A673 (cell line): ENCODE measurements around the gene BTNL2. TPM values are rescaled to one million over a fixed set of nuclear protein-coding genes. Genes with fewer than 3 reads are reported as not detected.

Experiments
- BruUV-seq: library from RNA; stranded (reverse); fragments of 400-500 nt; replicated peaks from 2 replicates; lab custom pipeline; 2021; lab: Mats Ljungman, UMichigan
- CTCF ChIA-PET: fragments of 300-600 bp; sonication (Branson Sonifier 250); formaldehyde crosslinking; loops from one replicate; lab custom pipeline; 2022; ENCODE audit warnings: antibody characterized with exemption; lab: Charles Lee
- POLR2A ChIA-PET: fragments of 300-600 bp; sonication (Branson Sonifier 250); formaldehyde crosslinking; loops from one replicate; lab custom pipeline; 2022; ENCODE audit warnings: antibody characterized with exemption; ENCODE audit not compliant: low non-redundant PET; lab: Charles Lee
- DNase-seq: peaks from one replicate; pipeline ENCODE4 v3.0.0-alpha.2; 2015; ENCODE audit warnings: low spot score
- H3K27ac ChIP-seq: fragments of 200-600 bp; sonication (generic); 2 replicates; pipeline ENCODE4 v1.5.1; 2016; ENCODE audit warnings: mixed run types, low read depth, mild to moderate bottlenecking, mixed read lengths, antibody characterized with exemption, low read length; ENCODE audit not compliant: poor library complexity, severe bottlenecking
- H3K27me3 ChIP-seq: fragments of 200-600 bp; sonication (generic); replicated peaks from 2 replicates; pipeline ENCODE4 v1.6.1; 2017; ENCODE audit warnings: mixed run types, low read depth, mild to moderate bottlenecking, mixed read lengths, antibody characterized with exemption, low read length; ENCODE audit not compliant: insufficient read depth, poor library complexity
- H3K36me3 ChIP-seq: fragments of 200-600 bp; sonication (generic); 2 replicates; pipeline ENCODE4 v1.6.1; 2016; ENCODE audit warnings: mixed run types, mild to moderate bottlenecking, mixed read lengths, antibody characterized with exemption, low read length; ENCODE audit not compliant: insufficient read depth, poor library complexity, severe bottlenecking
- H3K4me1 ChIP-seq: fragments of 200-600 bp; sonication (generic); 2 replicates; pipeline ENCODE4 v1.6.1; 2017; ENCODE audit warnings: mixed run types, mild to moderate bottlenecking, mixed read lengths, antibody characterized with exemption, low read length; ENCODE audit not compliant: insufficient read depth, poor library complexity, severe bottlenecking
- H3K4me3 ChIP-seq: fragments of 200-600 bp; sonication (generic); 2 replicates; pipeline ENCODE4 v1.5.1; 2016; ENCODE audit warnings: low read depth, mixed run types, mild to moderate bottlenecking, mixed read lengths, low read length; ENCODE audit not compliant: poor library complexity, severe bottlenecking
- H3K9me3 ChIP-seq: fragments of 200-600 bp; sonication (generic); 2 replicates; pipeline ENCODE4 v1.6.1; 2016; ENCODE audit warnings: mixed run types, low read depth, mild to moderate bottlenecking, mixed read lengths, antibody characterized with exemption, low read length; ENCODE audit not compliant: poor library complexity, severe bottlenecking
- EZH2 ChIP-seq: fragments of 200-600 bp; sonication (generic); IDR thresholded peaks from 2 replicates; pipeline ENCODE4 v1.6.1; 2017; ENCODE audit warnings: borderline replicate concordance, low read depth, mild to moderate bottlenecking, mixed read lengths, antibody characterized with exemption, low read length; ENCODE audit not compliant: poor library complexity, severe bottlenecking
- intact Hi-C: fragments of 100-400 bp; cut with micrococcal nuclease; formaldehyde crosslinking; loops from one replicate; pipeline ENCODE4 v1.10.0; 2022; ENCODE audit not compliant: unreplicated experiment
- total RNA-seq: library from RNA; stranded (reverse); gene quantifications from 2 replicates; pipeline ENCODE4 v1.2.3, GENCODE V29; 2021
- TF ChIP-seq, protein P1 (sequence below): fragments of 300-800, 200-600 bp; sonication (generic); conservative IDR thresholded peaks from 2 replicates; pipeline ENCODE4 v1.5.1; 2017; ENCODE audit warnings: low read depth, mild to moderate bottlenecking, antibody characterized with exemption, low read length, moderate library complexity, mixed read lengths

Gene BTNL2
- total RNA-seq, 1 experiment from 2014 or later: not detected

DNA sequence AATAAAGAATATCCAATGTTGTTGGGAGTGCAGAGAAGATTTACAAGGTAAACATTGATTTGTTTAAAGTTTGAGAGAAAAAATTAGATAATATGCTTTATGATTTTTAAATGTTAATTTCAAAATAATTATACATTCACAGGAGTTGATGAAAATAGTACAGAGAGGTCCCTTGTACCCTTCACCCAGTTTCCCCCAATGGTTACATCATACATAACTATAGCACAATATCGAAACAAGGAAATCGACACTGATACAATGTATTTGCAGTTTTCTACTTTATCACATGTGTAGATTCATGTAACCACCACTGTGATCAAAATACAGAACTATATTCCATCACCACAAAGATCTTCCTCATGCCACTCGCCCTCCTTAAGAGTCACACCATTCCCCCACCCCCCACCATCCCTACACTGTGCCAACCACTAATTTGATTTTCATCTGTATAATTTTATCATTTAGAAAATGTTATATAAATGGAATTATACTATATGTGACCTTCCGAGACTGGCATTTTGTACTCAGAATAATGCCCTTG is 21.0 kb upstream of the BTNL2 start:
- TF ChIP-seq EZH2: no peak
- TF ChIP-seq, protein P1, sequence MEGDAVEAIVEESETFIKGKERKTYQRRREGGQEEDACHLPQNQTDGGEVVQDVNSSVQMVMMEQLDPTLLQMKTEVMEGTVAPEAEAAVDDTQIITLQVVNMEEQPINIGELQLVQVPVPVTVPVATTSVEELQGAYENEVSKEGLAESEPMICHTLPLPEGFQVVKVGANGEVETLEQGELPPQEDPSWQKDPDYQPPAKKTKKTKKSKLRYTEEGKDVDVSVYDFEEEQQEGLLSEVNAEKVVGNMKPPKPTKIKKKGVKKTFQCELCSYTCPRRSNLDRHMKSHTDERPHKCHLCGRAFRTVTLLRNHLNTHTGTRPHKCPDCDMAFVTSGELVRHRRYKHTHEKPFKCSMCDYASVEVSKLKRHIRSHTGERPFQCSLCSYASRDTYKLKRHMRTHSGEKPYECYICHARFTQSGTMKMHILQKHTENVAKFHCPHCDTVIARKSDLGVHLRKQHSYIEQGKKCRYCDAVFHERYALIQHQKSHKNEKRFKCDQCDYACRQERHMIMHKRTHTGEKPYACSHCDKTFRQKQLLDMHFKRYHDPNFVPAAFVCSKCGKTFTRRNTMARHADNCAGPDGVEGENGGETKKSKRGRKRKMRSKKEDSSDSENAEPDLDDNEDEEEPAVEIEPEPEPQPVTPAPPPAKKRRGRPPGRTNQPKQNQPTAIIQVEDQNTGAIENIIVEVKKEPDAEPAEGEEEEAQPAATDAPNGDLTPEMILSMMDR: no peak
- no peak overlapping the region for H3K27ac ChIP-seq
- ChIA-PET CTCF (no interaction called here), POLR2A (no interaction called here)
- BruUV-seq: no TSS peak
- H3K27me3 ChIP-seq: peaks cover 5% of the 10 kb centered on the region
- DNase-seq: no peak
- no peak overlapping the region for H3K4me3 ChIP-seq
- no peaks in the 10 kb centered on the region for H3K4me1 ChIP-seq
- H3K9me3 ChIP-seq: no peaks in the 10 kb centered on the region
- intact Hi-C loops: no loop called here
- no peaks in the 10 kb centered on the region for H3K36me3 ChIP-seq

GRCh38 chr6:32427218-32427617 is 20.2 kb upstream of the BTNL2 start:
- CTCF ChIA-PET: no interaction called here
- no TSS peak for BruUV-seq
- POLR2A ChIA-PET: no interaction called here

GRCh38 chr6:32426338-32426737 is 19.4 kb upstream of the BTNL2 start:
- no TSS peak for BruUV-seq
- POLR2A ChIA-PET: no interaction called here
- no peak overlapping the region for H3K27ac ChIP-seq
- no peaks in the 10 kb centered on the region for H3K36me3 ChIP-seq
- DNase-seq: no peak
- CTCF ChIA-PET: no interaction called here
- H3K9me3 ChIP-seq: no peaks in the 10 kb centered on the region
- TF ChIP-seq, protein P1: no peak
- no peak for TF ChIP-seq EZH2
- H3K27me3 ChIP-seq: peaks cover 8% of the 10 kb centered on the region
- intact Hi-C loops: no loop called here
- no peaks in the 10 kb centered on the region for H3K4me1 ChIP-seq
- no peak overlapping the region for H3K4me3 ChIP-seq

More at GRCh38 chr6:32427218-32427617, 20.2 kb upstream of the BTNL2 start:
- H3K36me3 ChIP-seq: no peaks in the 10 kb centered on the region
- no peak for TF ChIP-seq EZH2
- TF ChIP-seq, protein P1: no peak
- H3K4me3 ChIP-seq: no peak overlapping the region
- DNase-seq: no peak
- intact Hi-C loops: no loop called here
- H3K9me3 ChIP-seq: no peaks in the 10 kb centered on the region
- H3K27ac ChIP-seq: no peak overlapping the region
- H3K27me3 ChIP-seq: peaks cover 3% of the 10 kb centered on the region
- H3K4me1 ChIP-seq: no peaks in the 10 kb centered on the region
